Brain microvascular endothelial cell (primary cell): Measurements from ENCODE around the gene CENPM.

Experiments used
- DNase-seq: peaks from one replicate; pipeline ENCODE4 v3.0.0-alpha.2; 2020
- H3K27ac ChIP-seq: fragments of 250-450 bp; sonication (Bioruptor Pico); 2 replicates; pipeline ENCODE4 v1.5.1; 2020; ENCODE audit warnings: mild to moderate bottlenecking, moderate library complexity
- H3K27me3 ChIP-seq: fragments of 250-450 bp; sonication (Bioruptor Pico); replicated peaks from 2 replicates; pipeline ENCODE4 v1.5.1; 2020; ENCODE audit warnings: mild to moderate bottlenecking
- H3K36me3 ChIP-seq: fragments of 250-450 bp; sonication (Bioruptor Pico); replicated peaks from 2 replicates; pipeline ENCODE4 v1.5.1; 2020; ENCODE audit warnings: mild to moderate bottlenecking
- H3K4me3 ChIP-seq: 2 replicates; pipeline ENCODE4 v1.5.1; 2011; ENCODE audit warnings: low read depth, mild to moderate bottlenecking, control low read depth, low read length, moderate library complexity
- CTCF ChIP-seq: IDR thresholded peaks from 2 replicates; pipeline ENCODE4 v1.5.1; 2011; ENCODE audit warnings: low read depth, mild to moderate bottlenecking, moderate library complexity, low read length, control low read depth, inconsistent platforms; ENCODE audit errors: missing control alignments
- in situ Hi-C: cut with HindIII; loops from 2 replicates; pipeline ENCODE4 v1.10.0; 2017; ENCODE audit warnings: low sequenced_read_pairs, low pct_ligation_motif_present

The CENPM gene

GRCh38 chr22:41914611-41915034 lies 32.3 kb downstream of the CENPM start:
- DNase-seq: no peak
- in situ Hi-C loops: no loop called here
- no peak for TF ChIP-seq CTCF
- H3K36me3 ChIP-seq: no peaks in the 10 kb centered on the region
- H3K27me3 ChIP-seq: peaks cover 67% of the 10 kb centered on the region
- H3K27ac ChIP-seq: no peak overlapping the region
- no peak overlapping the region for H3K4me3 ChIP-seq

- no peak overlapping the region for H3K4me3 ChIP-seq
- H3K36me3 ChIP-seq: no peaks in the 10 kb centered on the region
- no peak for DNase-seq
- TF ChIP-seq CTCF: no peak
- in situ Hi-C loops: no loop called here
- H3K27me3 ChIP-seq: peaks cover 69% of the 10 kb centered on the region
- H3K27ac ChIP-seq: no peak overlapping the region
Observed at GRCh38 chr22:41913842-41914534, 33.0 kb downstream of the CENPM start.

- H3K36me3 ChIP-seq: no peaks in the 10 kb centered on the region
- DNase-seq: no peak
- in situ Hi-C loops: no loop called here
- no peak overlapping the region for H3K27ac ChIP-seq
- no peak overlapping the region for H3K4me3 ChIP-seq
- TF ChIP-seq CTCF: no peak
- peaks cover 69% of the 10 kb centered on the region for H3K27me3 ChIP-seq
Observed at GRCh38 chr22:41913040-41913719, 33.8 kb downstream of the CENPM start.

- H3K27ac ChIP-seq: no peak overlapping the region
- no peak overlapping the region for H3K4me3 ChIP-seq
- no peak for DNase-seq
- no peak for TF ChIP-seq CTCF
- in situ Hi-C loops: no loop called here
- H3K36me3 ChIP-seq: no peaks in the 10 kb centered on the region
- peaks cover 69% of the 10 kb centered on the region for H3K27me3 ChIP-seq
Observed at GRCh38 chr22:41912338-41913039, 34.5 kb downstream of the CENPM start.

- Histone ChIP-seq H3K27ac (no peak overlapping the region), H3K36me3 (no peaks in the 10 kb centered on the region), H3K27me3 (peaks cover 63% of the 10 kb centered on the region), H3K4me3 (no peak overlapping the region)
- TF ChIP-seq CTCF: no peak
- in situ Hi-C loops: no loop called here
- DNase-seq: no peak
Observed at GRCh38 chr22:41911001-41911611, 35.8 kb downstream of the CENPM start.
